Stimulated activated CD4-positive, alpha-beta T cell treated with anti-CD3 and anti-CD28 coated beads, Interleukin-4, amount 100 ng/mL, for 4 hours (primary cell): ENCODE data around the gene TBK1.

Experiments
- DNase-seq, 2 experiments: peaks; one replicate each; pipeline ENCODE4 v3.0.0-alpha.2; 2020

Gene TBK1

DNA sequence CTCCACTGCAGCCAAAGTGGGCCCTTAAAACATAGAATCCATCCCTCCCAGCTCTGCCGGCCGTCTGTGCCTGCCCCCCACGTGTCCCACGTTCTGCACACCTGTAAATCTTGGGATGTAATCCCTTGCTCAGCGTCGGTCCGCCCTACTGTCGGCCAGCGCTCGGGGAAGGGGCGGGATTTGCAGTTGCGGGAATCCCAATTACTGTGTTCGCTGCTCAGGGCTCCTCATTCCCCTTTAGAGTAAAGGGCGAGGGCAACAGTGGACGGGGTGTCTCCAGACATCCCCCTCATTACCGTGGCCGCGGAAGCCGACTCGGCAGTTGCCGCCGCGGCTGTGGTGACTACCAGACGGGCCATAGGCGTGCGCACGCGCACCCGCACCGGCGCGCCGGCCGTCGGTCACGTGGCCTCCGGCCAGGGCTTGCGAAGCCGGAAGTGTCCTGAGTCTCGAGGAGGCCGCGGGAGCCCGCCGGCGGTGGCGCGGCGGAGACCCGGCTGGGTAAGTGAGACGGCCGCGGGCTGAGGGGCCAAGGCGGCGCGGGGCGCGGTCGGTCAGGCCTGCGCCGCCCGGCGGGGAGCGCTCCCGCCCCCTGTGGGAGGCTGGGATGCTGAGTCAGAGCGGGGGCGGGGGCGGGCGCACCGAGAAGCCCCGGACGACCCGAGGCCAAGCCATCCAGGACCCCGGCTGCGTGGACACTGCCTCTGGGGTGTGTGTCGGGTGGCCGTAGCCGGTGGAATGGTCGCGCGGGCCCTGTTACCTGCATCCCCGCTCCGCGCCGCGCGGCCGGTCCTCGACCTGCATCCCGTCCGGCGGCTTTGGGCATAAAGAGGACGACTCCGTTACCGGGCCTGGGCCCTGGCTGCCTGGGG is at the start of gene TBK1:
TSS of gene TBK1 (plus strand) at position 434 of the 872 bp plus-strand sequence. CDS start 3,751 bp downstream, outside the sequence.
- peak; percentile 50 to 62 for DNase-seq

DNA sequence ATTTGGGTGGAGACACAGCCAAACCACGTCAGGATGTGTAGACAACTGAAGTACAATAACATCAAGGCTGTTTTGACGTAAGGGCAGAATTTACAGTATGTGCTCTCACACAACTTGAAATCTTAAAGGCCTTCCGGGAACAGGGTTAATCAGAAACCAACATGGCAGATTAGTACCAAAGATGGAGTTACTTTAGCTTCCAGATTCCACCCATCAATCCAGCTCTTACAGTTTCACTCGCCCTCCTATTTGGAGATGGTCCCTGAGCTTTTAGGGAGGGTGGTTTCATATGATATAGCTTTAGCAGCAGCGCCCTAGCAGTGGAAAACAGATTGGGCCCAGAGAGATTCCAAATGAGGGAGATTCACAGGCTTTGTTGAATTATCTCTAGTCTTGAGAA is 49.7 kb upstream of the TBK1 start:
- no peak for DNase-seq

DNA sequence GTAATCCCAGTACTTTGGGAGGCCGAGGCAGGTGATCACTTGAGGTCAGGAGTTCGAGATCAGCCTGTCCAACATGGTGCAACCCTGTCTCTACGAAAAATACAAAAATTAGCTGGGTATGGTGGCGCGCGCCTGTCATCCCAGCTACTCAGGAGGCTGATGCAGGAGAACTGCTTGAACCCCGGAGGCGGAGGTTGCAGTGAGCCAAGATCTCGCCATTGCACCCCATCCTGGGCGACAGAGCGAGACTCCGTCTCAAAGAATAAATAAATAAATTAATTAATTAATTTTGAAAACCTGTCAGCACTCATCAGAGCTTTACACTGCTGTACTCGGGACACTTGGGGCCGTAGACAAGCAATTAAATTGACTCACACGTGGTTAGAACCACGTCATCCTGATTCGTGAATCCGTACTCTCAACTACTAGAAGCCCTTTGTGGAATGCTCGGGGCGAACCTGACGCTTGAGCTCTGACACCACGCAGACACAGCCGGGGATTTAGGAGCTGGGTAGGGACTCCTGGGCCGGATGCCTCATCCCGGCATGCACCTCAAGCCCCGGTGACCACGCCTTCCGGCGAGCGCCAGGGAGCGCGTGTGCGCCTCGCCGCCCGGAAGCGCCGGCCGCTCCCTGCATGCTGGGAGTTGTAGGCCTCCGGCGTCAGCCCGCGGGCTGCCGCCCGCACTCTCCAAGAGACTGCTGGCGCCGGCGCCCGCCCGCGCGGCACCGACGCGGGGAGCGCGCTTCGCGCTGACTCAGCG is 48.0 kb upstream of the TBK1 start, which contains the start of gene XPOT:
TSS of gene XPOT (plus strand) at position 686 of the 763 bp plus-strand sequence. CDS start 5,644 bp downstream, outside the sequence.
- DNase-seq, result peak; percentile 90 to 96

DNA sequence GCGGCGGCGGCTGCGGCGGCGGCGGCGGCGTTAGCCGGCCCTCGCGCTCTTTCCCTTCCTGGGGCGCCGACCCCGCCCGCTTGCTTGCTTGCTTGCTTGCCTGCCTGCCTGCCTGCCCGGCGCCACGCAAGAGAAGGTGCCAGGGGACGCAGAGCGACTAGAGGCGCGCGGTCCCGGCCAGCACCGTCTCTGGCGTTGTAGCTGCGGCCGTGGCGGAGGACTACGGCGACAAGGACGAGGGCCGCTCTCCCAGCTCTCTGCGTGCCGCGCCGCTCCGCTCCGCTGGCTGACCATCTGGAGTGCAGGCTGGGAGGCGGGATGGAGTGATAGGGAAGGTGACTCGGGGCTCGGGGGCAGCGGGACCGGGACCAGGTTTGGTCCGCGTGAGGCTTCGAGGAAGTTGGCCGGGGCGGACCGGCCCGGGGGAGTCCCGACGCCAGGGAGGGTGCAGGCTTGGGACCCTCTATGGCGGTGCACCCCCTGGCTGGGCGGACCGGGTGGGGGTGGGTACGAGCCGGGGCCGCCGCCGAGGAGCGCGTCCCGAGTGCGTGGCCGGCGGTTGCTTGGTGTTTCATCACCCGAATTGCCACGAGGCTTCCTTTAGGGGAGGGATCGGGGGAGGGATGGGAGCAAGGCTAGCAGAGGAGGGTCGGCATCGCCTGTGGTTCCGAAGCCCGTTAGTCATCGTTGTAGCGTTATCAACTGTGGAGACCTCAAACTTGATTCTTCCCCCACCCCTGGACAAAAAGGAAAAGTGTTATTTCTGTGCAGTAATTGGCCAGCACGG is 47.3 kb upstream of the TBK1 start:
- peak; percentile 66 to 83 for DNase-seq

DNA sequence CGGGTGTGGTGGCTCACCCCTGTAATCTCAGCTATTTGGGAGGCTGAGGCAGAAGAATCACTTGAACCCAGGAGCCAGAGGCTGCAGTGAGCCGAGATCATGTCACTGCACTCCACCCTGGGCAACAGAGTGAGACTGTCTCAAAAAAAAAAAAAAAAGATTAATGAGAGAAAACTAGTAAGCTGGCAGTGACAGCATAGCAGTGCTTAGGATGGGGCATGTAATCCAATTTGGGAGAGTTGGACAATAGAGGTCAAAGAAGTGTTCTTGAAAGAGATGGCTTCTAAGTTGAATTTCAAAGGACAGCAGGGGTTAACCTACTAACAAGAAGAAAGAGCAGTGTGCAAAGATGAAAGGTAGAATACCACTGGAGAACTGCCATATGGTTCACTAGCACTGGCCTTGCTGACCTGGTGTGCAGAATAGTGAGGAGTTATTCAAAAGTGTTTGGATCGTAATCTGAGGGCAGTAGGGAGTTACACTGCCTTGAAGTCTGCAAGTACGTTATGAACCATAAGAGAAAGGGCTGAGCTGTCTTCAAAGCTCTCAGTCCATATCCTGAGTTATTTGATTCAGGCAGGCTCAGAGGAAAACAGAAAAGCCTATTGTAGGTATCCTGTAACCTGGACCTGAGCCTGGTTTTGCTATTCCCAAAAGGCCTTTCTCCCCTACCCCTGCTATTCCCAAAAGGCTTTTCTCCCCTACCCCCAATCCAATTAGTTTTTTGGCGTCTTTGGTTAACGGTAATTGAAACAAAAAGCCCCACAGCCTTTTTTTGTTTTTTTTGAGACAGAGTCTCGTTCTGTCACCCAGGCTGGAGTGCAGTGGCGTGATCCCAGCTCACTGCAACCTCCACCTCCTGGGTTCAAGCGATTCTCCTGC is 44.3 kb upstream of the TBK1 start:
- DNase-seq, result no peak

DNA sequence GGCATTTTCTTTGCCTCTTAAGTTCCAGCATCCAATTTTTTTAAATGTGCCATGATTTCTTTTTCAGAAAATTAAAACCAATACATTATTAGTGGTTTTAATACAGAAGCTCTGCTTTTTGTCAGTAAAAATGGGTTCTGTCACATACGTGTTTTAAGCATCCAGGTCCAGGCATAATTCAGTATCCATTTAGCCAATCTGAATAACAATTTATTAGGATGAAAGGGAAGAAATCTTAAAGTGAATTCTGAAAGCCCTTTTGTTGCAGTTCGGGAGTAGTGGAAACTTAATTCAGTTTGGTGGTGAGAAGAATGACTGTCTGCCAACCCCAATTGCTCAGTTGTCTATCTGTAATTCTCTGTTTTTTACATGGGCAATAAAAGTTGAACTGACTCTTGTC is 40.5 kb upstream of the TBK1 start:
- no peak for DNase-seq

DNA sequence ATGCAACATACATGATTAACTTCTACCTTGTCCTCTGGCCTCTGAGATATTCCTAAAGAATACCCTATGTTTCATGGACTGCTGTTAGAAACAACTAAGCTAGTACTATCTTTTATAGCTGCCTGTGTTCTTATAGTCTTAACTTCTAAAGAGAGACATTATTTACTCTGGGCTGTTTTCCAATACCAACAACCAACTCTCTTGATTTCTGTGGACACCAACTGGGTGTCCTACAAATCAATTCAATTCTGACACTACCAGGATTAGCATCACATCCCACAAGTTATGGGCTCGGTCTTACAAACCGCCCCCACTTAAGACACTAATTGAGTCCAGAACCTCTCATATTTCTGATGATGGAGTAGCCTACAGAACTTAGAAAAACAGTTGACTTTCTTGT is 39.5 kb upstream of the TBK1 start:
- DNase-seq, result no peak

DNA sequence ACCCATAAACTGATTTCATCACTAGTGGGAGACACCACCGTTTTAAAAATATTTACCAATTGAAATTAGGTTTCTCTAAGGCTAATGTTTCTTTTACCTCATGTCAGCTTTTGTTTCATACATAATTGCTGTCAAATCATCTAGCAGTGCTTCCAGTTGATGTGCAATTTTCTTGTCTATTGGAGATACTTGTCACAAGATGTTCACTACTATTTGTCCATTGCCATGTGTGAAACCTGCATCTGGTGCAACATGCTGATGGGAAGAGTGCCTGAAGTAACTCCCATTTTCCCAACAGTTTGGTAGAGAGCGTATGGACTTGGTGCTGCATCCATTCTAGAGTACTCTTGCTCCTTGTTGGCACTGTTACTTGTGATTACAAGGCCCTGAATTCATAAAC is 38.0 kb upstream of the TBK1 start:
- no peak for DNase-seq

DNA sequence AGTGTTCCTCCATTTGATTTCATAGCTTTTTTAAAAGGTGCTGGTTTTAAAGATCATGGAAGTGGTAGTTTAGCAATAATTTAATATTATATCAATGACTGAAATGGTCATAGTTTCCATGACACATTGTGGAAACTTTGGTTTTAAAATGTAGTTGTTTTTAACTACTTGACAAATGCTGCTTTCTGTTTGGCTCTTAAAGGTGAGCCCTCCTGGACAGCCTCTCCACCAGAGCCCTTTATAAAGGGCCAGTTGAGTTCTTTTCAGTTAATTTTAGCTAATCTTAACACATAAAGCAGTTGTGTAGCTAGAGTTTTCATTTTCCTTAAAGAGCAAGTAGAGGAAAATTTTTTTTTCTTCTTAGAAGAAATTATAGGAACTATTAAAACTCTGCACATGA is 33.7 kb upstream of the TBK1 start:
- no peak for DNase-seq

DNA sequence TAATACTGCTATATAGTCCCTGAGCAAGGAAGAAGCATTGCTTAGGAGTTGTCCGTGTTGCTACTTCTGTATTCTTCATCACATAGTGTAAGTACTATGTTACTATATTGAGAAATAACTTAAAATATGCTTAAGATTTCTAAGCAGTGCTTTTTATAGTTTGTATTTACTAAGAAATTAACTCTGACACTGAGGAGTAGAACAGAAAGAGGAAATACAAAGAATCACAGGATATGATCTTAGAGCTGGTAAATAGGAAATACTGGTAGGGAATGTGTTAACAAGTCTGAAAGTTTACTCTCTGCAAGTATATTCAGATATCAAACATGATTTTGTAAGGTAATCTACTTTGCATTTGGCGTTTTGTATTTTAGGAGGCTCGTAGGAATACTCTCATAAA is 32.2 kb upstream of the TBK1 start:
- no peak for DNase-seq

DNA sequence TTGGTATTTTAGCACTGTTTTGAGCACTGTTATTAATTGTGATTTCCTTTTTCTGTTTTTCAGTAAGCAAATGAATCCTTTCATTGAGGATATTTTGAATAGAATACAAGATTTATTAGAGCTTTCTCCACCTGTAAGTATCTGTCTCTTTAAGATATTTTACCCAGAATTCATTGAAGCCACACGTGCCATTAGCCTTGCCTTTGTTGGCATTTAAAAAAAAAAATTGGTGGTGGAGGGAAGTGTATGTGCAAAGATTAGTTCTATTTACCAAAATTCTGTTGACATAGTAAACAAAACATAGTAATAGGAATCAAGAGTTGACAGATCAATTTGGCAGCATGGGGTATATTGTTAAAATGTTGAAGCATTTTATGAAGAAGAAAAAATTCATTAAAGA is 23.9 kb upstream of the TBK1 start:
- DNase-seq, result no peak

DNA sequence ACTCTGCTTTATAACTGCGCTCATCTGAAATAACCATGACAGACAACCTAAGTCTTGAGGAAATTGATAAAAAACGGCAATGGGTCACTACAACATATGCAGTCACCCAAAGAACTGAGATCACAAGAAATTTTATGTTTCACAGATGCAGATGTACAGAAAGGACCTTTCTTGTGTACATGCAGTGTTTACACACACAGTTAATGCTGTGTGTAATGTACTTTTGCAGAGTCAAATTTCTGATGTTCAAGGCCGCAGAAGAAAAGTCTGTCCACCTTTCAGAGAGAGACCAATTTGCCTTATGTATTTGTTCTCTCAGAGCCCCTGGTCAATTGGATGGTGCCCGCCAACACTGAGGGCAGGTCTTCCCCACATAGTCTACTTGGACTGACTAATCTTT is 23.0 kb upstream of the TBK1 start:
- DNase-seq, result no peak

DNA sequence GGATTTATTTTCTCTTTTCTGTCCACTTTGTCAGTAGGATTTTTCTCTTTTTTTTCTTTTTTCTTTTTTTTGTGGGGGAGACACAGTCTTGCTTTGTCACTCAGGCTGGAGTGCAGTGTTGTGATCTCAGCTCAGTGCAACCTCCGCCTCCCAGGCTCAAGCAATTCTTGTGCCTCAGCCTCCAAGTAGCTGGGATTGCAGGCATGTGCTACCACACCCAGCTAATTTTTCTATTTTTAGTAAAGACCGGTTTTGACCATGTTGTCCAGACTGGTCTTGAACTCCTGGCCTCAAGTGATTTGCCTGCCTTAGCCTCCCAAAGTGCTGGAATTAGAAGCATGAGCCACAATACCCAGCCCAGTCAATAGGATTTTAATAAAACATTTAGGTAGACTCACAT is 21.0 kb upstream of the TBK1 start:
- no peak for DNase-seq

DNA sequence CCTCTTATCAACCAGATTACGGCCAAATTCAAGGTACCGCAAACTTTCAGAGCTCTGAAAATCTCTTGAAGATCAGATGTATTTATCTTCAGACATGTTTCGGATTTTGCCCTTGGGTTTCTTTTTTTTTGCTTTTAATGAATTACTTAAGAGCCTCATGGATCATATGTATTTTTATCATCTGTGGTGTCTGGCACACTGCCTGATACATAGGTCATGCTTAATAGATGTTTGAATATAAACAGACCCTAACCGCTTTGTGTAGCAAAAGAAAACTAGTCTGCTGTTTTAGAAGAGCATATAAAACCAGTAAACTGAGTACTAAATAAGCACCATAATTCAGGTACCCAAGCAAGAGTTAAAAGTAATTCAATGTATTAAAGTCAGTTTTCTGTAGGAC is 20.1 kb upstream of the TBK1 start:
- DNase-seq, result no peak

DNA sequence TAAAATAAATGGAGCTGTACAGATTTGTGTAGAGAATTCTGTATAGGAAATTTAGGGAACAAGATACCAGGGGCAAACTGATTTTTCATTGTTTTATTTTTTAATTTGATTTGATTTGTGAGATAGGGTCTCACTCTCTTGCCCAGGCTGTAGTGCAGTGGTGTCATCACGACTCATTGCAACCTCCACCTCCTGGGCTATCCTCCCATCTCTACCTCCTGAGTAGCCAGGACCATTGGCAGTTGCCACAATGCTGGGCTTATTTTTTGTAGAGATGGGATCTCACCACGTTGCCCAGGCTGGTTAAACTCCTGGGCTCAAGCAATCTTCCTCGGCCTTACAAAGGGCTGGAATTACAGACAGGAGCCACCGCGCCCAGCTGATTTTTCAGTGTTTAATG is 18.0 kb upstream of the TBK1 start:
- no peak for DNase-seq

DNA sequence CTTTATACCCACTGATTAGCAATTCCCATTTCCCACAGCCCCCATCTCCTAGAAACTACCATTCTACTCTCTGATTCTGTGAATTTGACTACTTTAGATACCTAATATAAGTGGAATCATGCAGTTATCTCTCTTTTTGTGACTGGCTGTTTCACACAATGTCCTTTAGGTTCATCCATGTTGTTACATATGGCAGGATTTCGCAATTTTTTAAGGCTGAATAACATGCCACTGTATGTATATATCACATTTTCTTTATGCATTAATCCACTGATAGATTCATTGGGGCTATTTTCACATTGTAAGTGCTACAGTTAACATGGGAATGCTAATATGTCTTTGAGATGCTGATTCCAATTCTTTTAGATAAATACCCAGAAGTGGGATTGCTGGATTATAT is 11.8 kb upstream of the TBK1 start:
- no peak for DNase-seq

DNA sequence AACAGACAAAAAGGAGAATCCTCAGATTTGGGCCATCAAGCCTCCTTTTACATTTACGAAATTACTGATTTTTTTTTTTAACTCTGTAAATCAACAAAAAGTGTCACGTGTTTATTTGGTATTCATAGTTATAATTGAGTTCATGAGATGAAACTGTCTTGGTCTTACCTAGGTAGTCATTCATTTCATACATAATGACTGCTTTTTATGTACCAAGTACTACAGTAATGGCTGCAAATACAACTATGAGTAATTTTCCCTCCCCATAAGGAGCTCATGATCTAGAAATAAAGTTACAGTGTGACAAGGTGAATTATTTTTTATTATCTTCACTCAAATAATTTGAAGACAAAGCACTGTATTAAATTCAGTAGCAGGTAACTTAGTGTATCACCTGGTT is 6.4 kb upstream of the TBK1 start:
- DNase-seq, result no peak

DNA sequence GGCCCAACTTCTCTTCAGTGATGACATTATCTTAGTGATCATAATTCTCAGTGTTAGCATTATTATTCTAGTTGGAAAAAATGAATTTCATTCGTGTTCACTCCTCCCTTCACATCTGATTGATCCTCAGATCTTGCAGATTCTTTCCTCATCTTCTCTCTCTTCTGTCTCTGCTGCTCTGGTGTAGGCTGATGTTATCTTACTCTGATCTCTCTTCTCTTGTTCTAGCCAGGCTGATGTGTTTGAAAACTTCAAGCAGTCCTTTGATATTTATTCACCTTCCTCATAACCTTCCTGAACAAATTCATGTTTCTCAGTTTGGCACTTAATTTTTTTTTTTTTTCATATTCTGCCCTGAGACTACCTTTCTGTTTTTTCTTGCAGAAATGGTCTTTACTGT is 5.6 kb upstream of the TBK1 start:
- DNase-seq, result no peak

DNA sequence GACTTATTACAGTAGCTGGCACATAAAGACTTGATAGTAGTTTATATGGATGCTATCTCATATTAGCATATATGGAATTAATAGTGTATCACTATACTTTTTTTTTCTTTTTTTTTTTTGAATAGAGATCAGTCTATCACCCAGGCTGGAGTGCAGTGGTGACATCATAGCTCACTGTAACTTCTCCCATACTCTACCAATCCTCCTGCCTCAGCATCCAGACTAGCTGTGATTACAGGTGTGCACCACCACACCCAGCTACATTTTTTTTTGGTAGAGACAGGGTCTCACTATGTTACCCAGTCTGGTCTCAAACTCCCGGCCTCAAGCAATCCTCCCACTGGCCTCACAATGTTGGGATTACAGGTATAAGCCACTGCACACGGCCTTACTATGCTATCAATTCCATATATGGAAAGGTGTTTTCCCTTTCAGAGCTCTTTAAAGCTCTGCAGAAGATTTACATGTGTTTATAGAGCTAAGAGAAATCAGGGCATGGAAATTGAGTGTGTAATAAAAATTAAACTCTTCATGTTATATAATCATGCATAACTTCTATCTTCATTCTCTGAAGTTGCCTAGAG is 1.8 kb upstream of the TBK1 start:
- DNase-seq, result no peak

DNA sequence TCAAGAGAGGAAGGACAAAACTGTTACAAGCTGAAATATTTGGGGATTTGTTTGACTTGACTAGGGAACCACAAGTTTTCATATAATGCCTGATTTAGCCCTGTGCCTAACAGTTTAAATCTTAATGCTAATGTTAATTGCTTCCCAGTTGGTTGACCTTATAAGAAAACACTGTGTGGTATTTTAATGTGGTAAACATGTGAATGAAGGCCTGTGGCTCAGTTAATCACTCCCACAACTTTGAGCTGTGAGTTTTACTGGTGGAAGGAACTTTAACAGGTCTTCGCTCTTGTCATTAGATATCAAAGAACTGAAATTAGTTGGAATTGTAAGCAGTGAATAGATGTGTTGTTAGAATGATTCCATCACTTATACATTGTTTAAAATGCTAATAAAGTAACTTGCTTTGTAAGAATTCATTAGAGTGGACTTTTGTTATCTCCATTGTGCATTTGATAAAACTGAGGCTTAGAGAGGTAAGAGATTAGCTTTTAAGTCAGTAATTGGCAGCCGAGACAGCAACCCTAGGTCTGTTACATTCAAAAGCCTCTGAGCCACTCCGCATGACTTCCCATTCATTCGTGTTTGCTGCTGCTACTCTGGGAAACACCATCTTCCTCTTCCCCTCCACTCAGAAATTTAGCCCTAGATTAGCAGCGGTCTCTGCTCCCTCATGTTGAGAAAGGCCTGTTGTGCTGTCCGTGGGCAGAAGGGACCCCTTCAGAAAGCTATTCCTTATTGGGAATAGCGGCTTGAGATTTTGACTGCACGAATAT is 1.0 kb upstream of the TBK1 start:
- DNase-seq, result no peak
